K562 (cell line): ENCODE results near the gene CCDC32. TPM values are rescaled to one million over a fixed set of nuclear protein-coding genes. Genes with fewer than 3 reads are reported as not detected.

ENCODE experiments used
- ATF1 ChIP-seq, 2 experiments: fragments of 450-650 bp in 1 of 2; IDR thresholded peaks; 2 replicates each; pipeline ENCODE4 v1.6.1; 2016; ENCODE audit warnings: missing compliant biosample characterization in 1 of 2, missing genetic modification characterization in 1 of 2
- CREB3L1 ChIP-seq: fragments of 450-650 bp; IDR thresholded peaks from 2 replicates; pipeline ENCODE4 v1.6.1; 2014; ENCODE audit warnings: low read depth, mild to moderate bottlenecking, moderate library complexity, borderline replicate concordance
- EP300 ChIP-seq: IDR thresholded peaks from 2 replicates; pipeline ENCODE4 v1.6.1; 2012; ENCODE audit warnings: low read length, improper control_type of control experiment
- HCFC1 ChIP-seq: IDR thresholded peaks from 2 replicates; pipeline ENCODE4 v1.6.1; 2012; ENCODE audit warnings: low read depth, low read length, improper control_type of control experiment
- HDAC1 ChIP-seq, 2 experiments: fragments of 450-650 bp; IDR thresholded peaks; 2 replicates each; pipeline ENCODE4 v1.6.1; 2016 to 2017; ENCODE audit warnings: inconsistent platforms in 1 of 2, mild to moderate bottlenecking in 1 of 2, moderate library complexity in 1 of 2
- JUN ChIP-seq, 2 experiments: sonication (generic) in 1 of 2; formaldehyde crosslinking in 1 of 2; IDR thresholded peaks; 2 replicates each; pipeline versions ENCODE4 v1.6.1 to v1.8.0; 2012 to 2022; ENCODE audit warnings: borderline replicate concordance in 2 of 2, mild to moderate bottlenecking in 2 of 2, improper control_type of control experiment in 1 of 2, low read depth in 1 of 2, low read length in 1 of 2, missing genetic modification reagents in 1 of 2
- KLF13 ChIP-seq: fragments of 450-650 bp; IDR thresholded peaks from 2 replicates; pipeline ENCODE4 v1.6.1; 2016; ENCODE audit warnings: missing genetic modification characterization, low read depth, mild to moderate bottlenecking, missing compliant biosample characterization, moderate library complexity, borderline replicate concordance
- MAX ChIP-seq: sonication (generic); formaldehyde crosslinking; IDR thresholded peaks from 2 replicates; pipeline ENCODE4 v1.9.0; 2022; ENCODE audit warnings: mild to moderate bottlenecking, missing genetic modification reagents
- MBD1 ChIP-seq: fragments of 250-450 bp; sonication (Bioruptor Pico); IDR thresholded peaks from 2 replicates; pipeline ENCODE4 v1.8.0; 2022; ENCODE audit warnings: inconsistent platforms
- MTA3 ChIP-seq: fragments of 450-650 bp; formaldehyde crosslinking; IDR thresholded peaks from 2 replicates; pipeline ENCODE4 v1.6.1; 2017; ENCODE audit warnings: mild to moderate bottlenecking, borderline replicate concordance
- NFRKB ChIP-seq: fragments of 450-650 bp; IDR thresholded peaks from 2 replicates; pipeline ENCODE4 v1.6.1; 2016; ENCODE audit warnings: low read depth
- PHF8 ChIP-seq: fragments of 200-600 bp; sonication (generic); IDR thresholded peaks from 2 replicates; pipeline ENCODE4 v1.6.1; 2012; ENCODE audit warnings: mixed run types, mild to moderate bottlenecking, inconsistent platforms, low read length, moderate library complexity, borderline replicate concordance
- RB1 ChIP-seq: fragments of 450-650 bp; IDR thresholded peaks from 2 replicates; pipeline ENCODE4 v1.6.1; 2017; ENCODE audit warnings: low read depth, mild to moderate bottlenecking
- YY1 ChIP-seq, 3 experiments: IDR thresholded peaks; 2 replicates each; pipeline ENCODE4 v1.6.1; 2011; ENCODE audit warnings: low read length in 2 of 3, mild to moderate bottlenecking in 2 of 3, moderate library complexity in 2 of 3, borderline replicate concordance in 1 of 3, control low read depth in 1 of 3, low read depth in 1 of 3; ENCODE audit not compliant: insufficient read depth in 3 of 3, insufficient replicate concordance in 2 of 3, control insufficient read depth in 1 of 3, insufficient read length in 1 of 3; ENCODE audit errors: extremely low read depth in 1 of 3
- ZBTB7A ChIP-seq: IDR thresholded peaks from 2 replicates; pipeline ENCODE4 v1.6.1; 2011; ENCODE audit warnings: low read depth, mild to moderate bottlenecking, low read length, moderate library complexity, borderline replicate concordance; ENCODE audit not compliant: control insufficient read depth
- ZNF766 ChIP-seq: fragments of 200-800 bp; sonication (Bioruptor generic); conservative IDR thresholded peaks from 2 replicates; pipeline ENCODE4 v1.6.1; 2016; ENCODE audit warnings: missing genetic modification characterization, missing compliant biosample characterization
- polyA plus RNA-seq, 8 experiments: library from polyadenylated mRNA; depleted of rRNA in 4 of 8; stranded (reverse) in 5 of 8; unstranded in 3 of 8; fragments of >200 nt; fragmentation: Nextera tagmentation in 2 of 8; fragmentation: Illumina TruSeq in 1 of 8; extraction: Ambion mirVana in 2 of 8; extraction: Trizol in 1 of 8; gene quantifications; 2 replicates each; pipeline versions ENCODE4 v1.2.1 to v1.2.3, GENCODE V29; 2011 to 2014; ENCODE audit warnings: inconsistent platforms in 1 of 8, missing spikeins in 1 of 8
- total RNA-seq, 7 experiments: library from RNA; depleted of rRNA in 6 of 7; stranded (reverse); fragments of >200 nt in 6 of 7; fragmentation: Illumina TruSeq in 2 of 7; extraction: Trizol in 2 of 7; gene quantifications; 2 replicates each; pipeline versions ENCODE4 v1.2.1 to v1.2.3, GENCODE V29; 2011 to 2021; ENCODE audit warnings: low replicate concordance in 1 of 7
- TF ChIP-seq, protein P1 (sequence below), 2 experiments: fragments of 450-650 bp; IDR thresholded peaks; 2 replicates each; pipeline ENCODE4 v1.6.1; 2018; ENCODE audit warnings: mild to moderate bottlenecking in 2 of 2, low read depth in 1 of 2; ENCODE audit not compliant: partially characterized antibody in 2 of 2

The CCDC32 gene
- total and polyA plus RNA-seq, 9 of the 15 experiments (the other 6 are each of a cell fraction or from before 2014, with no cell fraction given), result 22.2 to 94.8 (median 37.1) TPM

GRCh38 chr15:40506964-40507571 lies 57.8 kb downstream of the CCDC32 start (continued):
- TF ChIP-seq HCFC1 (peak; percentile 42; the same call in 1 of the 2 replicates), ATF1 (CRISPR knock-in tag; IDR thresholded peaks at IDR 0.05) (no peak), ATF1 (tag; IDR thresholded peaks at IDR 0.05) (0 out of 2 replicates have a peak, but pooled peaks have one; percentile 42), MTA3 (peak; percentile 81; the same call in 1 of the 2 replicates), RB1 (peak; percentile 98), NFRKB (0 out of 2 replicates have a peak, but pooled peaks have one; percentile 61), PHF8 (peak; percentile 32; the same call in 1 of the 2 replicates), YY1 (IDR thresholded peaks at IDR 0.05; ENCODE audit: borderline replicate concordance in 1 of 3, control insufficient read depth in 1 of 3, extremely low read depth in 1 of 3, insufficient read depth in 3 of 3, insufficient read length in 1 of 3, insufficient replicate concordance in 2 of 3, low read depth in 1 of 3, low read length in 2 of 3) (peak in 2 of 3 experiments; percentile 50 to 72), CREB3L1 (0 out of 2 replicates have a peak, but pooled peaks have one; percentile 55), HDAC1 (IDR thresholded peaks at IDR 0.05) (peak in 1 of 2 experiments; percentile 56; a peak in 2 of 4 replicates), MBD1 (CRISPR knock-in tag) (0 out of 2 replicates have a peak, but pooled peaks have one; percentile 22), EP300 (peak; percentile 32; the same call in 1 of the 2 replicates), ZBTB7A (peak; percentile 89), MAX (peak; percentile 62), JUN (IDR thresholded peaks at IDR 0.05; ENCODE audit: borderline replicate concordance, low read depth, low read length) (0 out of 2 replicates have a peak, but pooled peaks have one; percentile 26), JUN (CRISPR knock-in tag; IDR thresholded peaks at IDR 0.05; ENCODE audit: borderline replicate concordance) (no peak), KLF13 (tag) (no peak), ZNF766 (CRISPR knock-in tag) (0 out of 2 replicates have a peak, but pooled peaks have one; percentile 33)
- TF ChIP-seq, protein P1, sequence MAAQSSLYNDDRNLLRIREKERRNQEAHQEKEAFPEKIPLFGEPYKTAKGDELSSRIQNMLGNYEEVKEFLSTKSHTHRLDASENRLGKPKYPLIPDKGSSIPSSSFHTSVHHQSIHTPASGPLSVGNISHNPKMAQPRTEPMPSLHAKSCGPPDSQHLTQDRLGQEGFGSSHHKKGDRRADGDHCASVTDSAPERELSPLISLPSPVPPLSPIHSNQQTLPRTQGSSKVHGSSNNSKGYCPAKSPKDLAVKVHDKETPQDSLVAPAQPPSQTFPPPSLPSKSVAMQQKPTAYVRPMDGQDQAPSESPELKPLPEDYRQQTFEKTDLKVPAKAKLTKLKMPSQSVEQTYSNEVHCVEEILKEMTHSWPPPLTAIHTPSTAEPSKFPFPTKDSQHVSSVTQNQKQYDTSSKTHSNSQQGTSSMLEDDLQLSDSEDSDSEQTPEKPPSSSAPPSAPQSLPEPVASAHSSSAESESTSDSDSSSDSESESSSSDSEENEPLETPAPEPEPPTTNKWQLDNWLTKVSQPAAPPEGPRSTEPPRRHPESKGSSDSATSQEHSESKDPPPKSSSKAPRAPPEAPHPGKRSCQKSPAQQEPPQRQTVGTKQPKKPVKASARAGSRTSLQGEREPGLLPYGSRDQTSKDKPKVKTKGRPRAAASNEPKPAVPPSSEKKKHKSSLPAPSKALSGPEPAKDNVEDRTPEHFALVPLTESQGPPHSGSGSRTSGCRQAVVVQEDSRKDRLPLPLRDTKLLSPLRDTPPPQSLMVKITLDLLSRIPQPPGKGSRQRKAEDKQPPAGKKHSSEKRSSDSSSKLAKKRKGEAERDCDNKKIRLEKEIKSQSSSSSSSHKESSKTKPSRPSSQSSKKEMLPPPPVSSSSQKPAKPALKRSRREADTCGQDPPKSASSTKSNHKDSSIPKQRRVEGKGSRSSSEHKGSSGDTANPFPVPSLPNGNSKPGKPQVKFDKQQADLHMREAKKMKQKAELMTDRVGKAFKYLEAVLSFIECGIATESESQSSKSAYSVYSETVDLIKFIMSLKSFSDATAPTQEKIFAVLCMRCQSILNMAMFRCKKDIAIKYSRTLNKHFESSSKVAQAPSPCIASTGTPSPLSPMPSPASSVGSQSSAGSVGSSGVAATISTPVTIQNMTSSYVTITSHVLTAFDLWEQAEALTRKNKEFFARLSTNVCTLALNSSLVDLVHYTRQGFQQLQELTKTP (IDR thresholded peaks at IDR 0.05; ENCODE audit: low read depth in 1 of 2, partially characterized antibody in 2 of 2), result peak in 1 of 2 experiments; percentile 16
